ENCODE measurements around the gene PTPN23. TPM values are rescaled to one million over a fixed set of nuclear protein-coding genes. Genes with fewer than 3 reads are reported as not detected.

Gene PTPN23
- total RNA-seq, 1 experiment from 2014 or later, result 53.5 TPM

DNA sequence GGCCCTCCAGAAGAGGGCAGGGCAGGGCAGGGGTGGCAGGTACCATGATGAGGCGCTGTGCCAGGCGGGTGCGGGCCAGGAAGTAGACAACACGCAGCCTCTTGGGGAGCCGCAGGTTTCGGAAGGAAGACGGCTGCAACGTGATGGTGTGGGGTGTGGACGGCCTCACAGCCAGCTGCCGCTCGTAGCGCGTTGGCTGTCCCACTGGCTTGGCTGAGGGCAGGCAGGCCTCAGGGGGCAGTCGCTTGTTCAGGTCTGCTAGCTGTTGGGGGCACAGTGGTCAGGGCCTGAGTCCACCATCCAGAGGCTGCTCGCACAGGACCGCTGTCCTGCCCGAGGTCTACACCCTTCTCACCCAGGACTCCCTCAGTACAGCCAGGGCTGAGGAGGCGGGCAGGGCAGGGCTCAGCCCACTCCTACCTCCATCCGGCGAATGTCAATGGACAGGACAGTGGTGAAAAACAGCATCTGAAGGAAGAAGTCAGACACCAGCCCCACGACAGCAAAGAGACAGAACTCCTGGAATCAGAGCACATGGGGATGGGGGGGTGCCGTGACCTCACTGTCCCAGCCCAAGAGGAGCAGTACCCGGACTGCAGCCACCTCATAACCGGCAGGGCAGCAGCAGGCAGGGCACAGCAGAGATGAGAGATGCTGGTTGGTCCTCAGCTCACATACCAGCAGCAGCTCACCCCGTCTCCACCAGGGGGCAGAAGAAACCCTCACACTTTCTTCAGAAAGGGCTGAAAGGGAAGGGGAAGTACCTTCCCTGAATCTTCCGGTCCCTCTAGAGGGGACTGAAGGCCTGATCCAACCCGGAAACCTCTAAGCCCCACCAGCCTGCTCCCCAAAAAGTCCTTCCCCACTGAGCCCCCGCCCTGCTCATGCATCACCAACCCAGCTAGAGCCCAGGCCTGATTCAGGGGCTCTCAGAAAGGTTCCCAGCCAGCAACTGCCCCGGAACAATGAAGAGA lies 40.0 kb downstream of the PTPN23 start:
- H3K9me3 Mint-ChIP-seq, result 0 out of 2 replicates have a peak, but pooled peaks cover 4% of the 10 kb centered on the region
- peak overlapping the region; percentile 93 for H3K27ac Mint-ChIP-seq
- no peaks in the 10 kb centered on the region for H3K27me3 Mint-ChIP-seq (ENCODE audit: low read depth)
- peaks cover 8% of the 10 kb centered on the region for H3K4me1 Mint-ChIP-seq
- TF ChIP-seq TEAD1 (CRISPR knock-in tag; IDR thresholded peaks at IDR 0.05) (peak; percentile 95; the same call in 1 of the 2 replicates), RELA (CRISPR knock-in tag; IDR thresholded peaks at IDR 0.05; ENCODE audit: borderline replicate concordance) (0 out of 2 replicates have a peak, but pooled peaks have one; percentile 62), TEAD4 (CRISPR knock-in tag; IDR thresholded peaks at IDR 0.05) (peak; percentile 88), NR3C1 (CRISPR knock-in tag; conservative IDR thresholded peaks at IDR 0.05; ENCODE audit: low read depth) (no peak), ZNF396 (CRISPR knock-in tag; IDR thresholded peaks at IDR 0.05; ENCODE audit: borderline replicate concordance) (no peak)
- TF ChIP-seq, protein P1, sequence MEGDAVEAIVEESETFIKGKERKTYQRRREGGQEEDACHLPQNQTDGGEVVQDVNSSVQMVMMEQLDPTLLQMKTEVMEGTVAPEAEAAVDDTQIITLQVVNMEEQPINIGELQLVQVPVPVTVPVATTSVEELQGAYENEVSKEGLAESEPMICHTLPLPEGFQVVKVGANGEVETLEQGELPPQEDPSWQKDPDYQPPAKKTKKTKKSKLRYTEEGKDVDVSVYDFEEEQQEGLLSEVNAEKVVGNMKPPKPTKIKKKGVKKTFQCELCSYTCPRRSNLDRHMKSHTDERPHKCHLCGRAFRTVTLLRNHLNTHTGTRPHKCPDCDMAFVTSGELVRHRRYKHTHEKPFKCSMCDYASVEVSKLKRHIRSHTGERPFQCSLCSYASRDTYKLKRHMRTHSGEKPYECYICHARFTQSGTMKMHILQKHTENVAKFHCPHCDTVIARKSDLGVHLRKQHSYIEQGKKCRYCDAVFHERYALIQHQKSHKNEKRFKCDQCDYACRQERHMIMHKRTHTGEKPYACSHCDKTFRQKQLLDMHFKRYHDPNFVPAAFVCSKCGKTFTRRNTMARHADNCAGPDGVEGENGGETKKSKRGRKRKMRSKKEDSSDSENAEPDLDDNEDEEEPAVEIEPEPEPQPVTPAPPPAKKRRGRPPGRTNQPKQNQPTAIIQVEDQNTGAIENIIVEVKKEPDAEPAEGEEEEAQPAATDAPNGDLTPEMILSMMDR (IDR thresholded peaks at IDR 0.05), result peak; percentile 95
- POLR2A ChIA-PET, result interaction anchor here (0.6 kb wide), 2 partner anchors 18 to 92 kb away, joined by 3 read pairs; no protein-coding TSS in a partner anchor
- H3K36me3 Mint-ChIP-seq, result peaks cover 31% of the 10 kb centered on the region
- ATAC-seq (peak; percentile 85), DNase-seq (ENCODE audit: low spot score) (peak; percentile 95)
- CTCF ChIA-PET, result interaction anchor here (0.5 to 3.5 kb wide), 47 partner anchors 10 to 478 kb away, joined by 3 to 49 read pairs (median 5); partner anchors contain the start of genes ELP6, PTPN23 and SCAP
- no peak overlapping the region for H3K4me3 Mint-ChIP-seq

DNA sequence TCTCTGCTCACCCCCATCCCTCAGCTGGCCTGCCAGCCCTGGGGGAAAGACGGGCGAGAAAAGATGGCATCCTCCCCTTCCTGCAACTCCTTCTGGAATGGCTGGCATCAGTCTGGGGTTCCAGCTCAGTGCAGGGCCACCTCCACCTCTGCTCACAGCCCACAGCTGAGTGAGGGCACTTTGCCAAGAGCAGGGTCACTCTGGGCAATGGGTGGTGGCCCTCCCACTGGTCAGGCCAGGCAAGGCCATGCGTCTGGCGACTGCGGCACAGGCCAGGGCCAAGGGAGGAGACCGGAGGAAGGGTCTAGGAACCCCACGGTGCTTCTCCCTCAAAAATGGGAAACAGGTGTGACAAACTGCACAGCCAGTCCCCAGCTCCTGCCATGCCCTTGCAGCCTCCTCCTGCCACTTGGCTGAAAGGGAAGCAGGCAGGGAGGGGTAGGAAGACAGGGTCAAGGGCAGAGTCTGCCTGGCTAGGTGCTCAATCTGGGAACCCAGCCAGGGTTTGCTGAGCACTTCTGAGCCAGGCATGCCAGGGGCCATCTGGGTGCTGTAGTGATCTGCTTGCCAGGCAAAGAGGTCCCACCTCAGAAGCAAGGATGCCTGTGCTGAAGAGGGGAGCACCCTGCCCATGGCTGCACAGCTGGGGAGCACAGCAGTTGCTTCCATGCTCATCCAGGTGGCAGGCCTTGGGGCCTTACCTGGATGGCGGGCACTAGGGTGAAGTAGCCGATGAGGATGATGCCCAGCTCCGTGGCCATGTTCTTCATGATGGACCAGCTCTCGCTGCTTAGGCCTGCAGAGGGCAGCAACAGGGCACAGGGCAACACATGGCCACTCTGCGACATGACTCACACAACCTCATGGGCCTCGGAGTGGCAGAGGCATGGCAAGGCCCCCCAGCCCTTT lies 41.2 kb downstream of the PTPN23 start:
- Mint-ChIP-seq H3K27me3 (ENCODE audit: low read depth) (no peaks in the 10 kb centered on the region), H3K4me3 (no peak overlapping the region), H3K27ac (no peak overlapping the region), H3K4me1 (peaks cover 4% of the 10 kb centered on the region; the same call in 1 of the 2 replicates), H3K9me3 (0 out of 2 replicates have a peak, but pooled peaks cover under 1% of the 10 kb centered on the region), H3K36me3 (peaks cover 29% of the 10 kb centered on the region)
- peak; percentile 12; the same call in 1 of the 2 replicates for ATAC-seq
- POLR2A ChIA-PET, result interaction anchor here (1.1 kb wide), 1 partner anchor 53 kb away, joined by 3 read pairs; the partner anchor contains the start of gene SCAP
- CTCF ChIA-PET, result interaction anchor here (0.6 to 3.5 kb wide), 39 partner anchors 9 to 416 kb away, joined by 3 to 49 read pairs (median 6); partner anchors contain the start of genes ELP6, PTPN23 and SCAP
- TF ChIP-seq, protein P2, sequence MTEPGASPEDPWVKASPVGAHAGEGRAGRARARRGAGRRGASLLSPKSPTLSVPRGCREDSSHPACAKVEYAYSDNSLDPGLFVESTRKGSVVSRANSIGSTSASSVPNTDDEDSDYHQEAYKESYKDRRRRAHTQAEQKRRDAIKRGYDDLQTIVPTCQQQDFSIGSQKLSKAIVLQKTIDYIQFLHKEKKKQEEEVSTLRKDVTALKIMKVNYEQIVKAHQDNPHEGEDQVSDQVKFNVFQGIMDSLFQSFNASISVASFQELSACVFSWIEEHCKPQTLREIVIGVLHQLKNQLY (CRISPR knock-in tag; IDR thresholded peaks at IDR 0.05), result no peak
- TF ChIP-seq FOXK1 (CRISPR knock-in tag; IDR thresholded peaks at IDR 0.05) (no peak), JAZF1 (CRISPR knock-in tag; IDR thresholded peaks at IDR 0.05) (no peak), HMGA2 (CRISPR knock-in tag; IDR thresholded peaks at IDR 0.05) (no peak), NFE2L1 (CRISPR knock-in tag; IDR thresholded peaks at IDR 0.05) (no peak)
- TF ChIP-seq, protein P3, sequence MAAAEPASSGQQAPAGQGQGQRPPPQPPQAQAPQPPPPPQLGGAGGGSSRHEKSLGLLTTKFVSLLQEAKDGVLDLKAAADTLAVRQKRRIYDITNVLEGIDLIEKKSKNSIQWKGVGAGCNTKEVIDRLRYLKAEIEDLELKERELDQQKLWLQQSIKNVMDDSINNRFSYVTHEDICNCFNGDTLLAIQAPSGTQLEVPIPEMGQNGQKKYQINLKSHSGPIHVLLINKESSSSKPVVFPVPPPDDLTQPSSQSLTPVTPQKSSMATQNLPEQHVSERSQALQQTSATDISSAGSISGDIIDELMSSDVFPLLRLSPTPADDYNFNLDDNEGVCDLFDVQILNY (CRISPR knock-in tag; IDR thresholded peaks at IDR 0.05), result no peak
- TF ChIP-seq, protein P4, sequence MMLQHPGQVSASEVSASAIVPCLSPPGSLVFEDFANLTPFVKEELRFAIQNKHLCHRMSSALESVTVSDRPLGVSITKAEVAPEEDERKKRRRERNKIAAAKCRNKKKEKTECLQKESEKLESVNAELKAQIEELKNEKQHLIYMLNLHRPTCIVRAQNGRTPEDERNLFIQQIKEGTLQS (CRISPR knock-in tag; conservative IDR thresholded peaks at IDR 0.05), result no peak
- DNase-seq (ENCODE audit: low spot score), result no peak

DNA sequence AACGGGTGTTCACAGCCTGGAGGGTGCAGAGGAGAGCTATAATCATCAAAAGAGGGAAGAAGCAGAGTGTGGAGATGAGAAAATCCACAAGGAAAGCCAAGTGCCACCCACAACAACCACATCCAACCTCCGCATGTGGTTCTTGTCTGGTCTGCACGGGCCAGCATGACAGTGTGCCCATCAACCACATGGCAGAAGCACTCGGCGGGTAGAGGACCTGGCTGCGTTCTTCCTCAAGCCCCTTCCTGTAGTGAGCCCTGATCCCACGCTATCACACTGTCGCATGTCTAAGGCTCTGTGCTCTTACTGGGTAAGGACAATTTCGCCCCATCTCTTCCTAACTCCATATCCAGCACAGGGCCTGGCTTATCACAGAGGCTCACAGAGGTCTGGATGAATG lies 41.9 kb downstream of the PTPN23 start:
- CTCF ChIA-PET, result interaction anchor here (0.9 to 3.5 kb wide), 10 partner anchors 12 to 377 kb away, joined by 3 to 49 read pairs (median 14); partner anchors contain the start of gene PTPN23
- peak overlapping the region; percentile 87 for H3K27ac Mint-ChIP-seq

More for the DNA sequence above, 41.9 kb downstream of the PTPN23 start:
- POLR2A ChIA-PET, result no interaction called here
- peaks cover 31% of the 10 kb centered on the region for H3K36me3 Mint-ChIP-seq
- no peaks in the 10 kb centered on the region for H3K9me3 Mint-ChIP-seq
- TF ChIP-seq MYBL2 (CRISPR knock-in tag; IDR thresholded peaks at IDR 0.05) (no peak), SMAD3 (CRISPR knock-in tag; IDR thresholded peaks at IDR 0.05; ENCODE audit: borderline replicate concordance) (no peak), ESRRA (CRISPR knock-in tag; IDR thresholded peaks at IDR 0.05; ENCODE audit: borderline replicate concordance) (no peak), RELA (CRISPR knock-in tag; IDR thresholded peaks at IDR 0.05; ENCODE audit: borderline replicate concordance) (no peak)
- TF ChIP-seq, protein P5, sequence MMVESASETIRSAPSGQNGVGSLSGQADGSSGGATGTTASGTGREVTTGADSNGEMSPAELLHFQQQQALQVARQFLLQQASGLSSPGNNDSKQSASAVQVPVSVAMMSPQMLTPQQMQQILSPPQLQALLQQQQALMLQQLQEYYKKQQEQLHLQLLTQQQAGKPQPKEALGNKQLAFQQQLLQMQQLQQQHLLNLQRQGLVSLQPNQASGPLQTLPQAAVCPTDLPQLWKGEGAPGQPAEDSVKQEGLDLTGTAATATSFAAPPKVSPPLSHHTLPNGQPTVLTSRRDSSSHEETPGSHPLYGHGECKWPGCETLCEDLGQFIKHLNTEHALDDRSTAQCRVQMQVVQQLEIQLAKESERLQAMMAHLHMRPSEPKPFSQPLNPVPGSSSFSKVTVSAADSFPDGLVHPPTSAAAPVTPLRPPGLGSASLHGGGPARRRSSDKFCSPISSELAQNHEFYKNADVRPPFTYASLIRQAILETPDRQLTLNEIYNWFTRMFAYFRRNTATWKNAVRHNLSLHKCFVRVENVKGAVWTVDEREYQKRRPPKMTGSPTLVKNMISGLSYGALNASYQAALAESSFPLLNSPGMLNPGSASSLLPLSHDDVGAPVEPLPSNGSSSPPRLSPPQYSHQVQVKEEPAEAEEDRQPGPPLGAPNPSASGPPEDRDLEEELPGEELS (CRISPR knock-in tag; IDR thresholded peaks at IDR 0.05), result no peak
- no peaks in the 10 kb centered on the region for H3K27me3 Mint-ChIP-seq (ENCODE audit: low read depth)
- no peak for ATAC-seq
- DNase-seq (ENCODE audit: low spot score), result no peak
- H3K4me1 Mint-ChIP-seq, result peaks cover 4% of the 10 kb centered on the region; the same call in 1 of the 2 replicates
- H3K4me3 Mint-ChIP-seq, result no peak overlapping the region

Data from WTC11 (cell line).